Cardiac muscle cell (in vitro differentiated cells and primary cell): ENCODE measurements around the gene PCDHA13. TPM values are rescaled to one million over a fixed set of nuclear protein-coding genes. Genes with fewer than 3 reads are reported as not detected.
"Not testable (repeated sequence)": the region's sequence is repeated elsewhere in the genome, so short reads cannot be mapped to it uniquely, and the experiment has no call there.

Source experiments
- DNase-seq, 2 donors: peaks; one replicate each; pipeline versions ENCODE4 v3.0.0 to v3.0.0-alpha.2; 2010 to 2017; ENCODE audit warnings: low read depth in 1 of 2, low spot score in 1 of 2
- H3K27ac ChIP-seq: fragments of 200-600 bp; sonication (generic); 2 replicates; pipeline ENCODE4 v1.5.1; 2016
- H3K27me3 ChIP-seq: fragments of 200-600 bp; sonication (generic); 2 replicates; pipeline ENCODE4 v1.6.0; 2016; ENCODE audit warnings: control low read depth
- H3K36me3 ChIP-seq: fragments of 200-600 bp; sonication (generic); 2 replicates; pipeline ENCODE4 v1.5.1; 2016; ENCODE audit warnings: control low read depth
- H3K4me1 ChIP-seq: fragments of 200-600 bp; sonication (generic); 2 replicates; pipeline ENCODE4 v1.8.1; 2017; ENCODE audit warnings: low read depth, mild to moderate bottlenecking, mixed run types
- H3K4me3 ChIP-seq: fragments of 200-600 bp; sonication (generic); 2 replicates; pipeline ENCODE4 v1.5.1; 2016; ENCODE audit warnings: mild to moderate bottlenecking
- H3K9me3 ChIP-seq: fragments of 200-600 bp; sonication (generic); 2 replicates; pipeline ENCODE4 v1.5.1; 2017; ENCODE audit warnings: low read depth, mild to moderate bottlenecking, control low read depth
- polyA plus RNA-seq: library from polyadenylated mRNA; unstranded; fragments of >200 nt; fragmentation: Nextera tagmentation; extraction: Ambion mirVana; gene quantifications from 2 replicates; pipeline ENCODE4 v1.2.1, GENCODE V29; 2016
- total RNA-seq: library from RNA; depleted of rRNA; stranded (reverse); fragments of >200 nt; gene quantifications from 2 replicates; pipeline ENCODE4 v1.2.3, GENCODE V29; 2016
- TF ChIP-seq, protein P1 (sequence below): IDR thresholded peaks from 2 replicates; pipeline ENCODE4 v1.5.1; 2012; ENCODE audit warnings: low read depth, mild to moderate bottlenecking, low read length

Gene PCDHA13
- total and polyA plus RNA-seq, 2 experiments from 2014 or later, result 0.34 to 2.3 TPM

DNA sequence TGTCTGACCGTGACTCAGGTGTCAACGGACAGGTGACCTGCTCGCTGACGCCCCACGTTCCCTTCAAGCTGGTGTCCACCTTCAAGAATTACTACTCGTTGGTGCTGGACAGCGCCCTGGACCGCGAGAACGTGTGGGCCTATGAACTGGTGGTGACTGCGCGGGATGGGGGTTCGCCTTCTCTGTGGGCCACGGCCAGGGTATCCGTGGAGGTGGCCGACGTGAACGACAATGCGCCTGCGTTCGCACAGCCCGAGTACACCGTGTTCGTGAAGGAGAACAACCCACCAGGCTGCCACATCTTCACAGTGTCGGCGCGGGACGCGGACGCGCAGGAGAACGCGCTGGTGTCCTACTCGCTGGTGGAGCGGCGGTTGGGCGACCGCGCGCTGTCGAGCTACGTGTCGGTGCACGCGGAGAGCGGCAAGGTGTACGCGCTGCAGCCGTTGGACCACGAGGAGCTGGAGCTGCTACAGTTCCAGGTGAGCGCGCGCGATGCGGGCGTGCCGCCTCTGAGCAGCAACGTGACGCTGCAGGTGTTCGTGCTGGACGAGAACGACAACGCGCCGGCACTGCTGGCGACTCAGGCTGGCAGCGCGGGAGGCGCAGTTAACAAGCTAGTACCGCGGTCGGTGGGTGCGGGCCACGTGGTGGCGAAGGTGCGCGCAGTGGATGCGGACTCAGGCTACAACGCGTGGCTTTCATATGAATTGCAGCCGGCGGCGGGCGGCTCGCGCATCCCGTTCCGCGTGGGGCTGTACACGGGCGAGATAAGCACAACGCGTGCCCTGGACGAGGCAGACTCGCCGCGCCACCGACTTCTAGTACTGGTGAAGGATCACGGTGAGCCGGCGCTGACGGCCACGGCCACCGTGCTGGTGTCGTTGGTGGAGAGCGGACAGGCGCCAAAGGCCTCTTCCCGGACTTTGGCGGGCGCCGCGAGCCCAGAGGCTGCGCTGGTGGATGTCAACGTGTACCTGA lies 11.4 kb upstream of the PCDHA13 start:
- Histone ChIP-seq H3K4me1 (no peaks in the 10 kb centered on the region), H3K4me3 (no peak overlapping the region), H3K9me3 (no peaks in the 10 kb centered on the region), H3K27ac (no peak overlapping the region), H3K27me3 (no peaks in the 10 kb centered on the region), H3K36me3 (no peaks in the 10 kb centered on the region)
- no peak for DNase-seq
- TF ChIP-seq, protein P1, sequence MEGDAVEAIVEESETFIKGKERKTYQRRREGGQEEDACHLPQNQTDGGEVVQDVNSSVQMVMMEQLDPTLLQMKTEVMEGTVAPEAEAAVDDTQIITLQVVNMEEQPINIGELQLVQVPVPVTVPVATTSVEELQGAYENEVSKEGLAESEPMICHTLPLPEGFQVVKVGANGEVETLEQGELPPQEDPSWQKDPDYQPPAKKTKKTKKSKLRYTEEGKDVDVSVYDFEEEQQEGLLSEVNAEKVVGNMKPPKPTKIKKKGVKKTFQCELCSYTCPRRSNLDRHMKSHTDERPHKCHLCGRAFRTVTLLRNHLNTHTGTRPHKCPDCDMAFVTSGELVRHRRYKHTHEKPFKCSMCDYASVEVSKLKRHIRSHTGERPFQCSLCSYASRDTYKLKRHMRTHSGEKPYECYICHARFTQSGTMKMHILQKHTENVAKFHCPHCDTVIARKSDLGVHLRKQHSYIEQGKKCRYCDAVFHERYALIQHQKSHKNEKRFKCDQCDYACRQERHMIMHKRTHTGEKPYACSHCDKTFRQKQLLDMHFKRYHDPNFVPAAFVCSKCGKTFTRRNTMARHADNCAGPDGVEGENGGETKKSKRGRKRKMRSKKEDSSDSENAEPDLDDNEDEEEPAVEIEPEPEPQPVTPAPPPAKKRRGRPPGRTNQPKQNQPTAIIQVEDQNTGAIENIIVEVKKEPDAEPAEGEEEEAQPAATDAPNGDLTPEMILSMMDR, result no peak

DNA sequence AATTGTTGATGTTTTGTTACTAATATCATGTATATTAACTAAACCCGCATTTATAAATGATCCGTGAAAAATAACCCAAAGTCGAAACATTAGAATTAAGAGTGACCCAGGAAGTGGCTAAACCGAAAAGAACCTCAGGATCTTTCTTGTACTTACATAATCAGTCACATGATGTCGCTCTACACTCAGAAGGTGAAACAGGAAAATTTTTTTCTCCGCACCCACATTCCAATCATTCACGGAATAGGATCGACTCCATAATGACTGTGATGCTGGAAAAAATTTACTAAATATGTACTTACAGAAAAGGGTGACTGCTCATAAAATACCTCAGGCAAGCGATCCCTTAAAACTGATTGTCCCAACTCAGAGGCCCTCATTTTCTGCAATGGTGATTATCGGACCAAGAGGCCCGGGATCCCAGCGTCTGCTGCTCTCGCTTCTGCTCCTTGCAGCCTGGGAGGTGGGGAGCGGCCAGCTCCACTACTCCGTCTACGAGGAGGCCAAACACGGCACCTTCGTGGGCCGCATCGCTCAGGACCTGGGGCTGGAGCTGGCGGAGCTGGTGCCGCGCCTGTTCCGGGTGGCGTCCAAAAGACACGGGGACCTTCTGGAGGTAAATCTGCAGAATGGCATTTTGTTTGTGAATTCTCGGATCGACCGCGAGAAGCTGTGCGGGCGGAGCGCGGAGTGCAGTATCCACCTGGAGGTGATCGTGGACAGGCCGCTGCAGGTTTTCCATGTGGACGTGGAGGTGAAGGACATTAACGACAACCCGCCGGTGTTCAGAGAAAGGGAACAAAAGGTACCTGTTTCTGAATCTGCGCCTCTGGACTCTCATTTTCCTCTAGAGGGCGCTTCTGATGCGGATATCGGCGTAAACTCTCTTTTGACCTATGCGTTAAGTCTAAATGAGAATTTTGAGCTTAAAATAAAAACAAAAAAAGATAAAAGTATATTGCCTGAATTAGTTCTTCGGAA lies 6.5 kb upstream of the PCDHA13 start, which contains the start of gene PCDHA12:
PCDHA12 (plus strand) TSS at position 224 of the 981 bp plus-strand sequence; CDS start at position 389, 165 bp downstream.
- TF ChIP-seq, protein P1, result no peak
- peak within 1 kb of the TSS; percentile 53 for H3K27ac ChIP-seq
- no peaks in the 10 kb centered on the region for H3K9me3 ChIP-seq

DNA sequence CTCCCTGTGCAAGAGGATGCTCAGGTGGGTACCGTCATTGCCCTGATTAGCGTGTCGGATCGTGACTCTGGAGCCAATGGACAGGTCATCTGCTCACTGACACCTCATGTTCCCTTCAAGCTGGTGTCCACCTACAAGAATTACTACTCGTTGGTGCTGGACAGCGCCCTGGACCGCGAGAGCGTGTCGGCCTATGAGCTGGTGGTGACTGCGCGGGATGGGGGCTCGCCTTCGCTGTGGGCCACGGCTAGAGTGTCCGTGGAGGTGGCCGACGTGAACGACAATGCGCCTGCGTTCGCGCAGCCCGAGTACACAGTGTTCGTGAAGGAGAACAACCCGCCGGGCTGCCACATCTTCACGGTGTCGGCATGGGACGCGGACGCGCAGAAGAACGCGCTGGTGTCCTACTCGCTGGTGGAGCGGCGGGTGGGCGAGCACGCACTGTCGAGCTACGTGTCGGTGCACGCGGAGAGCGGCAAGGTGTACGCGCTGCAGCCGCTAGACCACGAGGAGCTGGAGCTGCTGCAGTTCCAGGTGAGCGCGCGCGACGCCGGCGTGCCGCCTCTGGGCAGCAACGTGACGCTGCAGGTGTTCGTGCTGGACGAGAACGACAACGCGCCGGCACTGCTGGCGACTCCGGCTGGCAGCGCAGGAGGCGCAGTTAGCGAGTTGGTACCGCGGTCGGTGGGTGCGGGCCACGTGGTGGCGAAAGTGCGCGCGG lies 5.2 kb upstream of the PCDHA13 start:
- not testable (repeated sequence) for H3K9me3 ChIP-seq, H3K36me3 ChIP-seq, H3K27me3 ChIP-seq, H3K27ac ChIP-seq, H3K4me1 ChIP-seq, DNase-seq, H3K4me3 ChIP-seq

More for the DNA sequence above, 6.5 kb upstream of the PCDHA13 start, which contains the start of gene PCDHA12:
- peak within 1 kb of the TSS; percentile 47 for H3K4me3 ChIP-seq
- H3K36me3 ChIP-seq, result no peaks in the 10 kb centered on the region
- H3K27me3 ChIP-seq, result no peaks in the 10 kb centered on the region
- H3K4me1 ChIP-seq, result no peaks in the 10 kb centered on the region
- peak in 1 of 2 donors; percentile 66 for DNase-seq

DNA sequence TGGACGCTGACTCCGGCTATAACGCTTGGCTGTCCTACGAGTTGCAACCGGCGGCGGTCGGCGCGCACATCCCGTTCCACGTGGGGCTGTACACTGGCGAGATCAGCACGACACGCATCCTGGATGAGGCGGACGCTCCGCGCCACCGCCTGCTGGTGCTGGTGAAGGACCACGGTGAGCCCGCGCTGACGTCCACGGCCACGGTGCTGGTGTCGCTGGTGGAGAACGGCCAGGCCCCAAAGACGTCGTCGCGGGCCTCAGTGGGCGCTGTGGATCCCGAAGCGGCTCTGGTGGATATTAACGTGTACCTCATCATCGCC lies 4.7 kb upstream of the PCDHA13 start:
- Histone ChIP-seq H3K27ac (no peak overlapping the region), H3K4me3 (no peak overlapping the region), H3K27me3 (no peaks in the 10 kb centered on the region), H3K36me3 (no peaks in the 10 kb centered on the region), H3K4me1 (no peaks in the 10 kb centered on the region), H3K9me3 (no peaks in the 10 kb centered on the region)
- no peak for DNase-seq
- TF ChIP-seq, protein P1, result no peak

DNA sequence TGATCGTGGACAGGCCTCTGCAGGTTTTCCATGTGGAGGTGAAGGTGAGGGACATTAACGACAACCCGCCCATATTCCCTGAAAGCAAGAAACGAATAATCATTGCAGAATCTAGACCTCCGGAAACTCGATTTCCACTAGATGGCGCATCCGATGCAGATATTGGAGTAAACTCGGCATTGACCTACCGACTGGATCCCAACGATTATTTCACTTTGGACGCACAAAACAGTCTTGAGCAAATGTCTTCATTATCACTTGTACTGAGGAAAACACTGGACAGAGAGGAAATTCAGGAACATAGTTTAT lies 621 bp downstream of the PCDHA13 start:
- TF ChIP-seq, protein P1, result no peak
- H3K4me1 ChIP-seq, result no peaks in the 10 kb centered on the region
- DNase-seq, result peak in 1 of 2 donors; percentile 10
- no peaks in the 10 kb centered on the region for H3K9me3 ChIP-seq
- H3K27ac ChIP-seq, result no peak overlapping the region
- H3K27me3 ChIP-seq, result no peaks in the 10 kb centered on the region
- no peak overlapping the region for H3K4me3 ChIP-seq
- no peaks in the 10 kb centered on the region for H3K36me3 ChIP-seq
